Breast epithelium (tissue), 3 donors: ENCODE data around the gene LOXL3.

Source experiments
- POLR2A ChIP-seq: fragments of 450-650 bp; IDR thresholded peaks from one replicate; pipeline ENCODE4 v1.6.1; 2016; ENCODE audit warnings: antibody characterized with exemption, mild to moderate bottlenecking, moderate library complexity
- TF ChIP-seq, protein P1 (sequence below), 3 donors: fragments of 450-650 bp; IDR thresholded peaks; one replicate each; pipeline ENCODE4 v1.5.1; 2016 to 2017; ENCODE audit warnings: antibody characterized with exemption in 3 of 3, mild to moderate bottlenecking in 3 of 3, moderate library complexity in 3 of 3

DNA sequence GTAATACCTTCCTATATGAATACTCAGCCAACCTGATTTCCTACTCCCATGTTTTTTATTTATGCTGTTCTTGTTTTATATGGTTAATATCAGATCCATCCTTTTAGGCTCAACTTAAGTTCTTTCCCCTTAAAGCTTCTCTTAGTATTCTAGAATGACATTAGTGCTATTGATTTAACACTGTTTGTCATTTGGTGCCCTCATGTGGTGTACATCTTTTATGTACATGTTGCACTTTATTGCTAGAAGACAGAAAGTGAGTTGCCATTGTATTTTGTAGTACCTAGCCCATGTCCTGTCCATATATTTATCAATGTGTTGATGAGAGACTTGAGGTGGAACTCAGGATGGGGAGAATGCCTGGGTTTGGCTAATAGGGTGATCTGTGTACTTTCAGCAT is 21.5 kb downstream of the LOXL3 start:
- no peak for TF ChIP-seq POLR2A
- TF ChIP-seq, protein P1, sequence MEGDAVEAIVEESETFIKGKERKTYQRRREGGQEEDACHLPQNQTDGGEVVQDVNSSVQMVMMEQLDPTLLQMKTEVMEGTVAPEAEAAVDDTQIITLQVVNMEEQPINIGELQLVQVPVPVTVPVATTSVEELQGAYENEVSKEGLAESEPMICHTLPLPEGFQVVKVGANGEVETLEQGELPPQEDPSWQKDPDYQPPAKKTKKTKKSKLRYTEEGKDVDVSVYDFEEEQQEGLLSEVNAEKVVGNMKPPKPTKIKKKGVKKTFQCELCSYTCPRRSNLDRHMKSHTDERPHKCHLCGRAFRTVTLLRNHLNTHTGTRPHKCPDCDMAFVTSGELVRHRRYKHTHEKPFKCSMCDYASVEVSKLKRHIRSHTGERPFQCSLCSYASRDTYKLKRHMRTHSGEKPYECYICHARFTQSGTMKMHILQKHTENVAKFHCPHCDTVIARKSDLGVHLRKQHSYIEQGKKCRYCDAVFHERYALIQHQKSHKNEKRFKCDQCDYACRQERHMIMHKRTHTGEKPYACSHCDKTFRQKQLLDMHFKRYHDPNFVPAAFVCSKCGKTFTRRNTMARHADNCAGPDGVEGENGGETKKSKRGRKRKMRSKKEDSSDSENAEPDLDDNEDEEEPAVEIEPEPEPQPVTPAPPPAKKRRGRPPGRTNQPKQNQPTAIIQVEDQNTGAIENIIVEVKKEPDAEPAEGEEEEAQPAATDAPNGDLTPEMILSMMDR (IDR thresholded peaks at IDR 0.05): no peak
